ENCODE results near the gene FAM210A. TPM values are rescaled to one million over a fixed set of nuclear protein-coding genes. Genes with fewer than 3 reads are reported as not detected.

Gene FAM210A
- total RNA-seq, 2 donors from 2014 or later: 18.6 to 31.0 TPM

DNA sequence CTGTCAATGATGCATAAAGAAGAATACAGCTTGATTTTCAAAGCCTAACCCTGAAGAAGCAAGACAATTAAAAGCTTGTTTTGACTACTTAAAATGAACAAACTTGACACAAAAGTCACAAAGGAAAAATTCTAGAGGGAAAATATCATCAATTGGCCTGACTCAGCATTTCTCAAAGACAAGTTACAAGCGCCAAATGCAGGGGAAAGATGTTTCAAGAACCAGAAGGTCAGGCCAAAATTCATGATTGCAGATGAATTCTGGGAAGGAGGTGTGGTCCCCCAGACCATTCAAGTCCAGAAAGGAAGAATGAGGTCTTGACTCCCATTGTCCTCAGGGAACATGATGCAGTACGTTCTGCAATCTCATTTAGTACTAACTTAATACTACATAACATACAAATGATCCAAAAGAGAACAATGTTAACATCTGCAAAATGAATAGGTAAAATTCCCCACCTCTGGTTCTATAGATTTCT lies 64.5 kb downstream of the FAM210A start:
- TF ChIP-seq, protein P1, sequence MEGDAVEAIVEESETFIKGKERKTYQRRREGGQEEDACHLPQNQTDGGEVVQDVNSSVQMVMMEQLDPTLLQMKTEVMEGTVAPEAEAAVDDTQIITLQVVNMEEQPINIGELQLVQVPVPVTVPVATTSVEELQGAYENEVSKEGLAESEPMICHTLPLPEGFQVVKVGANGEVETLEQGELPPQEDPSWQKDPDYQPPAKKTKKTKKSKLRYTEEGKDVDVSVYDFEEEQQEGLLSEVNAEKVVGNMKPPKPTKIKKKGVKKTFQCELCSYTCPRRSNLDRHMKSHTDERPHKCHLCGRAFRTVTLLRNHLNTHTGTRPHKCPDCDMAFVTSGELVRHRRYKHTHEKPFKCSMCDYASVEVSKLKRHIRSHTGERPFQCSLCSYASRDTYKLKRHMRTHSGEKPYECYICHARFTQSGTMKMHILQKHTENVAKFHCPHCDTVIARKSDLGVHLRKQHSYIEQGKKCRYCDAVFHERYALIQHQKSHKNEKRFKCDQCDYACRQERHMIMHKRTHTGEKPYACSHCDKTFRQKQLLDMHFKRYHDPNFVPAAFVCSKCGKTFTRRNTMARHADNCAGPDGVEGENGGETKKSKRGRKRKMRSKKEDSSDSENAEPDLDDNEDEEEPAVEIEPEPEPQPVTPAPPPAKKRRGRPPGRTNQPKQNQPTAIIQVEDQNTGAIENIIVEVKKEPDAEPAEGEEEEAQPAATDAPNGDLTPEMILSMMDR (IDR thresholded peaks at IDR 0.05): no peak
- H3K27ac ChIP-seq: no peak overlapping the region
- H3K36me3 ChIP-seq: no peaks in the 10 kb centered on the region
- DNase-seq: no peak
- no peaks in the 10 kb centered on the region for H3K4me1 ChIP-seq
- H3K4me3 ChIP-seq: no peak overlapping the region
- no peak overlapping the region for H3K9ac ChIP-seq (ENCODE audit: low read depth in 2 of 2, low read length in 2 of 2)
- intact Hi-C loops (cut with DNase I): no loop called here
- H3K27me3 ChIP-seq: no peaks in the 10 kb centered on the region
- no peaks in the 10 kb centered on the region for H3K9me3 ChIP-seq

GRCh38 chr18:13661051-13661778 lies 65.1 kb downstream of the FAM210A start:
- Histone ChIP-seq H3K27ac (no peak overlapping the region), H3K36me3 (no peaks in the 10 kb centered on the region), H3K9ac (ENCODE audit: low read depth in 2 of 2, low read length in 2 of 2) (no peak overlapping the region), H3K4me1 (no peaks in the 10 kb centered on the region), H3K9me3 (no peaks in the 10 kb centered on the region), H3K4me3 (no peak overlapping the region), H3K27me3 (no peaks in the 10 kb centered on the region)
- intact Hi-C loops (cut with DNase I): no loop called here
- TF ChIP-seq, protein P1 (IDR thresholded peaks at IDR 0.05): no peak
- DNase-seq: no peak

- TF ChIP-seq, protein P1 (IDR thresholded peaks at IDR 0.05): no peak
- Histone ChIP-seq H3K9me3 (no peaks in the 10 kb centered on the region), H3K36me3 (no peaks in the 10 kb centered on the region), H3K4me1 (no peaks in the 10 kb centered on the region), H3K4me3 (no peak overlapping the region), H3K9ac (ENCODE audit: low read depth in 2 of 2, low read length in 2 of 2) (no peak overlapping the region), H3K27me3 (no peaks in the 10 kb centered on the region), H3K27ac (no peak overlapping the region)
- no peak for DNase-seq
- intact Hi-C loops (cut with DNase I): no loop called here
Observed at GRCh38 chr18:13660510-13660909, 65.8 kb downstream of the FAM210A start.

- Histone ChIP-seq H3K4me1 (no peaks in the 10 kb centered on the region), H3K36me3 (no peaks in the 10 kb centered on the region), H3K9me3 (no peaks in the 10 kb centered on the region), H3K27me3 (no peaks in the 10 kb centered on the region), H3K9ac (ENCODE audit: low read depth in 2 of 2, low read length in 2 of 2) (no peak overlapping the region), H3K4me3 (no peak overlapping the region), H3K27ac (no peak overlapping the region)
- no peak for DNase-seq
- TF ChIP-seq, protein P1 (IDR thresholded peaks at IDR 0.05): no peak
- intact Hi-C loops (cut with DNase I): loop anchor here (10.0 kb wide), 1 partner anchor 46 kb away; no protein-coding TSS in a partner anchor
Observed at GRCh38 chr18:13658436-13659204, 67.7 kb downstream of the FAM210A start.

DNA sequence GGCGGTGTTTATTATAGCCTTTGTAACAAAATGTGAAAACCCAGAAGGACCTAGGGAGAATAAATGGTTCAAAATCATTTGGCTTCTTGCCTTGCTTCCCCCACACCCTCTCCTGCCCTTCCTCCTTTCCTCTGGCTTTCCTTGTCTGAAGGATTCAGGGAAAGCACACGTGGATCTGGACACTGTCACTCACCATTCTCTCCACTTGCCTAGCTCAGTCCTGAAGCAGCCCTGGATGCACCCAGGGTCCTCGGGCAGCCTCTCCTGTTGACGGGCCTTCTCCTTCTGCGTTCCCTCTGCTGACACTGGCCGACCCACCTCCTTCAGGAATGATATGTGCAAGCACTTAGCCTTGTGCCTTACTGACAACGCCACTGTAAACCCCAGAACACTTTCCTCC lies 68.4 kb downstream of the FAM210A start:
- TF ChIP-seq, protein P1 (IDR thresholded peaks at IDR 0.05): no peak
- Histone ChIP-seq H3K9me3 (no peaks in the 10 kb centered on the region), H3K36me3 (no peaks in the 10 kb centered on the region), H3K4me1 (no peaks in the 10 kb centered on the region), H3K9ac (ENCODE audit: low read depth in 2 of 2, low read length in 2 of 2) (no peak overlapping the region), H3K27ac (no peak overlapping the region), H3K27me3 (no peaks in the 10 kb centered on the region), H3K4me3 (no peak overlapping the region)
- no peak for DNase-seq
- intact Hi-C loops (cut with DNase I): loop anchor here (10.0 kb wide), 1 partner anchor 47 kb away; no protein-coding TSS in a partner anchor

Measured in colonic mucosa (tissue), 4 donors.